Mucosa of descending colon (tissue), 3 donors: ENCODE results near the gene SULT1A2. TPM values are rescaled to one million over a fixed set of nuclear protein-coding genes. Genes with fewer than 3 reads are reported as not detected.
"Not testable (repeated sequence)": the region's sequence is repeated elsewhere in the genome, so short reads cannot be mapped to it uniquely, and the experiment has no call there.

ENCODE experiments used
- ATAC-seq: fragments of 200-7000 bp; cut with Tn5 transposase; one replicate; pipeline ENCODE4 v1.9.1; 2020; ENCODE audit warnings: mild to moderate bottlenecking, moderate library complexity
- DNase-seq, 3 donors: peaks; one replicate each; pipeline ENCODE4 v3.0.0-alpha.2; 2020
- H3K36me3 ChIP-seq: fragments of 200-600 bp; one replicate; pipeline ENCODE4 v1.8.0; 2021; ENCODE audit warnings: low read depth, mild to moderate bottlenecking
- H3K4me1 ChIP-seq: fragments of 200-600 bp; one replicate; pipeline ENCODE4 v1.8.0; 2021; ENCODE audit warnings: low read depth, mild to moderate bottlenecking
- H3K4me3 ChIP-seq: fragments of 200-600 bp; one replicate; pipeline ENCODE4 v1.8.0; 2021; ENCODE audit warnings: mild to moderate bottlenecking
- H3K9me3 ChIP-seq: fragments of 200-600 bp; one replicate; pipeline ENCODE4 v1.8.0; 2021; ENCODE audit warnings: mild to moderate bottlenecking
- intact Hi-C, 2 donors: fragments of 100-400 bp; cut with DNase I in 1 of 2; cut with micrococcal nuclease in 1 of 2; formaldehyde crosslinking; loops; one replicate each; pipeline versions ENCODE4 v1.11.0 to v1.11.1; 2022; cut with DNase I, micrococcal nuclease
- total RNA-seq, 3 donors: library from RNA; stranded (reverse); fragmentation: NEBNext Ultra II Directional in 2 of 3; extraction: Animal tissue kit (Norgen Biotek cat#: 25700) in 2 of 3; gene quantifications; one replicate each; pipeline versions ENCODE4 v1.2.1 to v1.2.4, GENCODE V29; 2021 to 2023
- TF ChIP-seq, protein P1 (sequence below): fragments of 200-600 bp; IDR thresholded peaks from one replicate; pipeline ENCODE4 v1.8.0; 2022; ENCODE audit warnings: antibody characterized with exemption, mild to moderate bottlenecking
- donor health status: DM: no; HTN: no; CAD: no; lungs with moderate emphysema.
- donor health status: DM: no; HTN: no; CAD: no.
- donor health status: DM: no; HTN: yes; CAD: no.

Gene SULT1A2
- total RNA-seq, 3 donors from 2014 or later = 17.2 to 46.8 (median 44.3) TPM

DNA sequence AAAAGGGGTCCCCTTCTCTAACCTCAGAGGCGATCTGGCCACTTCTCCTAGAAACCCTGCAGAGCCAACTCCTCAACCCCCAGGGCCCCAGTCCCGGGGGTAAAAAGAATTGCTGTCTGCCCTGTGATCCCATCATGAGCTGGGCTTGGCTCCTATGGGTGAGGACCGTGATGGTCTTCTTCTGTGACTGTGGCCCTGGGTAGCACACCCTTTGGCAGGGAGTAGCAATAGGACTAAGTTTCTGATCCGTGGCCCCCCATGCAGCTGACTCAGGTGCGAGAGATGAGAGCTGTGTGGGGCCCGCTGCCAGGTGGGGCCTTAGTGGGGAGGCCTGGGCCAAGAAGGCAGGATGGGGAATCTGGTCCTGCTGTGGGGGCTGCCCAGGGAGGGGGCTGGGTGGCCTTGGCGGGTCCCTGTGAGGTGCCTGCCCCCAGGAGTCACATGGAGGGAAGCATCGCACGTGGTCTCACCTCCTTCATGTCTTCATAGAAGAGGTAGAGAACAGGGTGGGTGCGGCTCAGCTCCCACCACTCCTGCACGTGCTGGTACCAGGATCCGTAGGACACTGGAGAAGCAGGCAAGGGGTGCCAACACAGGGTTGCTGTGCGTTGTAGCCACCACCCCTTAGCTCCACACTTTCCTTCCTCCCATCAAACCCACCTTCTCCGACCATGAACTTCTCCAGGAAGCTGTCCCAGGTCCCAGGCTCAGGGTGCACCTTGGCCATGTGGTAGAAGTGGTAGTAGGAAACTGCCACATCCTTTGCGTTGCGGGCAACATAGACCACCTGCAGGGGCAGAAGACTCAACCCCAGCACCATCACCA is 9.7 kb upstream of the SULT1A2 start:
- H3K9me3 ChIP-seq = no peaks in the 10 kb centered on the region
- H3K4me1 ChIP-seq = peaks cover 14% of the 10 kb centered on the region
- DNase-seq (peak in 1 of 3 donors; percentile 60), ATAC-seq (no peak)
- no peak overlapping the region for H3K4me3 ChIP-seq
- intact Hi-C loops = no loop called here
- no peaks in the 10 kb centered on the region for H3K36me3 ChIP-seq
- TF ChIP-seq, protein P1, sequence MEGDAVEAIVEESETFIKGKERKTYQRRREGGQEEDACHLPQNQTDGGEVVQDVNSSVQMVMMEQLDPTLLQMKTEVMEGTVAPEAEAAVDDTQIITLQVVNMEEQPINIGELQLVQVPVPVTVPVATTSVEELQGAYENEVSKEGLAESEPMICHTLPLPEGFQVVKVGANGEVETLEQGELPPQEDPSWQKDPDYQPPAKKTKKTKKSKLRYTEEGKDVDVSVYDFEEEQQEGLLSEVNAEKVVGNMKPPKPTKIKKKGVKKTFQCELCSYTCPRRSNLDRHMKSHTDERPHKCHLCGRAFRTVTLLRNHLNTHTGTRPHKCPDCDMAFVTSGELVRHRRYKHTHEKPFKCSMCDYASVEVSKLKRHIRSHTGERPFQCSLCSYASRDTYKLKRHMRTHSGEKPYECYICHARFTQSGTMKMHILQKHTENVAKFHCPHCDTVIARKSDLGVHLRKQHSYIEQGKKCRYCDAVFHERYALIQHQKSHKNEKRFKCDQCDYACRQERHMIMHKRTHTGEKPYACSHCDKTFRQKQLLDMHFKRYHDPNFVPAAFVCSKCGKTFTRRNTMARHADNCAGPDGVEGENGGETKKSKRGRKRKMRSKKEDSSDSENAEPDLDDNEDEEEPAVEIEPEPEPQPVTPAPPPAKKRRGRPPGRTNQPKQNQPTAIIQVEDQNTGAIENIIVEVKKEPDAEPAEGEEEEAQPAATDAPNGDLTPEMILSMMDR = no peak

DNA sequence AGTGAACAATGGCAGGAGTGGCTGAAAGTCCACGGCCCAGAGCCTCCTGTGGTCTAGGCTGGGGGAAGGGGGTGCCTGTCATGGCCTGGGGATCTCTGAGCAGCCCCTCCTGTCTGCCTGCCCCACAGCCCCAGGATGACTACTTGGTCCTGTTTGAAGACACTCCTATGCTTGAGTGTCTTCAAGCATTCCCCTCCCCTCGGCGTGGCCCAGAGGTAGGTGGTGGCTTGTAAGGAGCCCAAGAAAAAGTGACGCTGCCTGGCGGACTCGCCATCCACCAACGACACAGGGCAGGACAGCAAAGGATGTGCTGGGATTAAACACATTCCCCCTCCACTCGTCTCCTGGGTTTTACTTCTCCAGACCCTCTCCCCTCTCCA is 7.3 kb upstream of the SULT1A2 start:
- DNase-seq (no peak), ATAC-seq (no peak)
- H3K9me3 ChIP-seq = no peaks in the 10 kb centered on the region
- H3K36me3 ChIP-seq = no peaks in the 10 kb centered on the region
- TF ChIP-seq, protein P1 = no peak
- H3K4me3 ChIP-seq = no peak overlapping the region
- peaks cover 1% of the 10 kb centered on the region for H3K4me1 ChIP-seq
- intact Hi-C loops = no loop called here

DNA sequence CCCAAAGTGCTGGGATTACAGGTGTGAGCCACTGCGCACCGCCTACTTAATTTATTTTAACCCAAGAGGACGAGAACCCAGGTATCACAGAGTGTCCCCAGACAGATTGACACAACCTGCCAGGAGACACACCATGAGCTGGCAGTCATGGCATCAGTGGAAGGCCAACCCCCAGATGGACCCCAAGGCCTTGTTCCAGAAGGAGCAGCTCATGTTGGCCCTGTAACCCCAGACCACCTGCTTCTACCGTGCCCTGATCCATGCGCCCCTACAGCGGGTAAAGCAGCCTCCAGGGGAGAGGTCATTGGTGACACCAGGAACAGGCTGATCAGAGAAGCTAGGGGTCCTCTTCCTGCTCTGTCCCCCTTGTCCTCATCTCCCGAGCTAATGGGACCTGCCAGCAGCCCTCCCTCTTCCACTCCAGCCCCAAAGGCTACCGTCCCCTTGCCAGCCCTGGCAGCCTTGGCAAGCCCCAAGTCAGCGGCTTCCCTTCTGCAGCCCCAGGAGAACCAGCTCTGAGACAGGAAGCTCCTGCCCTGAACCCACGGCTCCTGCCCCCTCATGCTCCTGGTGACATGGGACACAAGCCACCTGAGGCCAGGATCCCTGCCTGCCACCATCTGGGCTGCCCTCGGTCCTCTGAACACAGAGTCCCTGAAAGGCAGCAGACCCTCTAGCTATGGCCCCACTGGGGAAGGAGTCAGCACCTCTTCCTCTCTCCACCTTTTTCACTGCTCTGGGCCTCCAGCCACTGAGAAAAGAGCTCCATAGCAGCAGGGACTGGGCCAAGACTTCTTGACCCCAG is 6.7 kb upstream of the SULT1A2 start:
- Histone ChIP-seq H3K4me3 (no peak overlapping the region), H3K36me3 (no peaks in the 10 kb centered on the region), H3K9me3 (no peaks in the 10 kb centered on the region), H3K4me1 (no peaks in the 10 kb centered on the region)
- TF ChIP-seq, protein P1 = no peak
- ATAC-seq = no peak
- DNase-seq = no peak
- intact Hi-C loops = no loop called here

DNA sequence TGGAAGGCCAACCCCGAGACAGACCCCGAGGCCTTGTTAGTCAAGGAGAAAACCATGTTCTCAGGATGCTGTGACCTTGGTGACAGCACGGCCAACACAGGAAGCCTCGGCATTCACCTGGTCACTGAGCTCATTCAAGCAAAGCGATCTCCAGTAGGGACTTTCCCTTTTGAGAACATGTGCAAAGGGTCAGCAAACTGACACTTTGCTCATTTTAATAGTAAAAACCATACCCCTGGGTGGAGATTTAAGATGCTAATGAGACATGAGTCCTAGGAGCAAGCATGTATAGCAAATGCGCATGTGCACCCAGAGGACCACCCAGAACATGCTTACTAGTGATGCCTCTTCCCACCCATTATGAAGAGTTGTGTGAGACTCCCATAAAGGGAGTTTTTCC is 5.7 kb upstream of the SULT1A2 start:
- no peak overlapping the region for H3K4me3 ChIP-seq
- H3K36me3 ChIP-seq = no peaks in the 10 kb centered on the region
- DNase-seq (no peak), ATAC-seq (no peak)
- intact Hi-C loops = no loop called here
- peaks cover 7% of the 10 kb centered on the region for H3K4me1 ChIP-seq
- H3K9me3 ChIP-seq = no peaks in the 10 kb centered on the region
- TF ChIP-seq, protein P1 = no peak

DNA sequence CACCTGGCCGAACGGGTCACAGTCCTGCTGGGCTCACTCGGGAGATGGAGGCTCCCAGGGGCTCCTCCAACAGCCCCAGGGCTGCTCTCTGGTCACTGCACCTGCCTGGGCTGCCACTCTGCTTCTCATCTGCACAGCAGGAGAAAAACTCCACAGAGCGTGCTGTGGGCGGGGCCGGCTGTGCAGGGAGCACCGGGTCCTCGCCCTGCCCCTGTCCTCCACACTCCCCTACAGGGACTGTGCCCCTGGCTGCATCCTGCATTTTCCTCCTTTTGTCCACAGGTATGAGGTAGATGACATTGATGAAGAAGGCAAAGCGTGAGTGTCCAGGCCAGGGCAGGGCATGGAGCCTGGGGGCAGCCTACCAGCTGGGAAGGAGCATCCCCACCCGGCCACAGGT is 5.2 kb upstream of the SULT1A2 start:
- DNase-seq, intact Hi-C loops, H3K9me3 ChIP-seq, ATAC-seq, H3K4me3 ChIP-seq, H3K4me1 ChIP-seq, H3K36me3 ChIP-seq: not testable (repeated sequence)

DNA sequence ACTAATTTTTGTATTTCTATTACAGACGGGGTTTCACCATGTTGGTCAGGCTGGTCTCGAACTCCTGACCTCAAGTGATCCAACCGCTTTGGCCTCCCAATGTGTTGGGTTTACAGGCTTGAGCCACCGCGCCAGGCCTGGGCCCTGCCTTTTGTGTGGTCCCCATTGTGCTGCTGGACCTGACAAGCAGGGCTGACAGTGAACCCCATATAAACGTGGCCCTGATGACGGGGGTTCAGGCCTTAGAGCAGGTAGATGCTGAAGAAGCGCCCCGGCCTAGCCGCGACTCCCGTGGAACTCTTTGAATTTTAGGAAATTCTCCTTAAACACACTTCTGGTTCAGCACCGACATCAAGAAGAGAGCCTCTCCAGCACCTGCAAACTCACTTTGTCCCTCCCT is 4.7 kb upstream of the SULT1A2 start:
- H3K4me1 ChIP-seq, intact Hi-C loops, H3K4me3 ChIP-seq, H3K9me3 ChIP-seq, ATAC-seq, DNase-seq, H3K36me3 ChIP-seq: not testable (repeated sequence)

DNA sequence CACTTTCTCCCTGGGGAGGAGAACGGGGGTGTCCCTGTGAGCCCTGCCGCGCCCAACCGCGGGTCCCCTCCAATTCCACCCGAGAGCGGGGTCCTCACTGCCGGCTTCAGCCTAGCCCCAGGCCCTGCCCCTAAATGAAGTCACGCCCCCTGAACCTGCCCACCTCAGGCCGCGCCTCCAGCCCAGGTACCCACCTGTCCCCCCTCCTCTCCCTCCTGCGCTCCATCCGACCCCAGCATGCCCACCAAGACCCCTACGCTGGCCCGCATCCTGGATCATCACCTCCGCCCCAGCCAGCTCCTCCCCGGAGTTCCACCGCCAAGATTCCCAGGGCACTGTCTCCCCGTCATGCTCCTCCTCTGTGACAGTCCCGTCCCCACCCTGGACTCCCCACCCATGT is 4.1 kb upstream of the SULT1A2 start:
- ATAC-seq, H3K4me1 ChIP-seq, intact Hi-C loops, H3K9me3 ChIP-seq, H3K4me3 ChIP-seq, DNase-seq, H3K36me3 ChIP-seq: not testable (repeated sequence)

DNA sequence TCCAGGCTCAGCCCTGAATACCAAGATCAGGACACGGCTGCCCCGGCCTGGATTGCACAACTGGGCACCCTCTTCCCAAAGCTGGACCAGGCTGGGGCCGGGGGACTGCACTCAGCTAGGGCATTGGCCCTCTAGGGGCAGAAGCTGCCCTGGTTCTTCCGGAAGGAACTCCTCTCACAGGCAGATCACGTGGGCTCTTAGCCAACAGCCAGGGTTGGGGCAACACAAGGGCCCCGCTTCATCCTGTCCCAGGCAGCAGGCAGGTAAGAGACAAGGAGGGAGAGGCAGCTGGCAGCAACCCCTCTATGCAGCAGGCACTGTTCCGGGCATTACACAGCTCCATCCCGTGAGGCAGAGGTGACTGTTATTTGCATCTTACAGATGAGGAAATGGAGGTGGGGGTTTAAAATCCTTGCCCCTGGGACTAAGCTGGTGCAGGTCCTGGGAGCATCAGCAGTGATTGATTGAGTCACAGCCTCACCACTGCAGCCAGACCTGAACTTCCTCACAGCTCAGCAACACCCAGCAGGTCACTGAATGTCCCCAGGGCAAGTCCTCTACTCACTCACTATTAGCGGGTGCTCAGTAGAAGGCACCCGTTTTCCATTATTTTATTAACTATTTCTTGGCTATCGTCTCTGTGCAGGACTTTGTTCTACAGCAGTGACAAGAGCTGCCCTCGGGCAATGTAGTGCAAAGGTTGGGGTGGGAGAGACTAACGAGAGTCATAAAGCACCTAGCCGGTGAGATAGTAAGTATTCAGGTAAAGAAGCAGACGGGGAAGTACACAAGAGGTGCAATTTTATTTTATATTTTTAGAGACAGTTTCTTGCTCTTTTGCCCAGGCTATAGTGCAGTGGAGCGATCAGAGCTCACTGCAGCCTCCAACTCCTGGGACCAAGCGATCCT is 2.8 kb upstream of the SULT1A2 start:
- H3K4me3 ChIP-seq, H3K36me3 ChIP-seq, H3K9me3 ChIP-seq, H3K4me1 ChIP-seq, intact Hi-C loops, DNase-seq: not testable (repeated sequence)
- ATAC-seq = peak; percentile 82
